AG09319 (cell line): ENCODE results near the gene RPRD1A.

Experiments used
- DNase-seq: peaks from one replicate; pipeline ENCODE4 v3.0.0-alpha.2; 2010; ENCODE audit warnings: low read depth; ENCODE audit errors: extremely low read depth
- CTCF ChIP-seq: IDR thresholded peaks from 2 replicates; pipeline ENCODE4 v1.5.1; 2011; ENCODE audit warnings: low read depth, mild to moderate bottlenecking, inconsistent platforms, low read length, moderate library complexity

Gene RPRD1A

GRCh38 chr18:36064027-36064808 lies 3.1 kb downstream of the RPRD1A start:
- TF ChIP-seq CTCF: no peak
- DNase-seq: no peak

DNA sequence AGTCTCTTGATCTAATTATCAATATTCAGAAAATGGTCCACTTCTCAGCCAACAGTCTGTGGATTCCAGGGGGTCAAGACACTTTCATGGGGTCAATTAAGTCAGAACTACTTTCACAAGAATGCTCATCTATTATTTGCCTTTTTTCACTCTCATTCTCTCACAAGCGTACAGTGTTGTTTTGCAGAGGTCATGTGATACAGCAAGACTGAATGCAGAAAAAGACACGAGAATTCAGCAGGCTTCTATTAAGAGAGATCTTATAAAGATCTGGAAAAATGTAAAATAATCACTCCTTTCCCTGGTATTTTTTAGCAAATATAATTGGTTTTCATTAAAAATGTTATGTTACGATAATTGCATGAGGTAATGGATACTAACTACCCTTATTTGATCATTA lies 8.7 kb downstream of the RPRD1A start:
- TF ChIP-seq CTCF: no peak
- no peak for DNase-seq

DNA sequence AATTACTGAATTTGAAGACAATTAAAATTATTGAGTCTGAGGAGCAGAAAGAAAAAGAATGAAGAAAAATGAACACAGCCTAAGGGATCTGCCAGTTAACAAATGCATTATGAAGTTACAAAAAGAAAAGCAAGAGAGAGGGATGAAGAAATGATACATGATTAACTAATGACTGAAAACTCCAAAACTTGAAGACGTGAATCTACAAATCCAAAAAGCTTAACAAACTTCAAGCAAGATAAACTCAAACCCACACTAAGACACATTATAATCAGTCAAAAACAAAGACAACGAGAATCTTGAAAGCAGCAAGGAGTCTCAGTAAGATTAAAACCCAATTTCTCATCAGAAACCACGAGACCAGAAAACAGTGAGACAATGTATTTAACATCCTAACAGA lies 15.6 kb downstream of the RPRD1A start:
- TF ChIP-seq CTCF: no peak
- DNase-seq: no peak

GRCh38 chr18:36050479-36050878 lies 16.9 kb downstream of the RPRD1A start:
- TF ChIP-seq CTCF: no peak
- no peak for DNase-seq

DNA sequence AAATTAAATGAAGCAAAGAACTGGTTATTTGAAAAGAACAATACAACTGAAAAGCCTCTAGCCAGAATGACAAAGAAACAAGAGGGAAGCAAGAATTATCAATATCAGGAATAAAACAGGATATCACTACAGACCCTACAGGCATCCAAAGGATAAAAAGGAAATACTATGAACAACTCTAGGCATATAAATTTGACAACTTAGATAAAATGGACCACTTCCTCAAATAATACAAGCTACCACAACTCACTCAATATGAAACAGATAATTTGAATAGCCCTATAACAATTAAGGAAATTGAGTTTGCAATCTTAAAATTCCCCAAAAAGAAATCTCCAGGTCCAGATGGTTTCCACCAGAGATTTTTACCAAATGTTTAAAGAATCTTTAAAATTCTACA lies 19.8 kb downstream of the RPRD1A start:
- DNase-seq: no peak
- no peak for TF ChIP-seq CTCF

DNA sequence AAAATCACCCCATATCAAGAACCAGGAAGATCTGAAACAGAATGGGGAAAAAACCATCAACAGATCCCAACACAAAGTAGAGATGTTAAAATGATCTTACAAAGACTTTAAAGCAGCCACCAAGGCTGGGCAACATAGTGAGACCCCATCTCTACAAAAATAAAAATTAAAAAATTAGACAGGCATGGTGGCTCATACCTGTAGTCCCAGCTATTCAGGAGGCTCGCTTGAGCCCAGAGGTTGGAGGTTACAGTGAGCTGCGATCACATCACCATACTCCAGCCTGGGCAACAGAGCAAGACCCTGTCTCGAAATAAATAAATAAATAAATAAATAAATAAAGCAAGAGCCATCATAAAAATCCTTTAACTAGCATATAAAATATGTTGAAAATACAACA lies 20.5 kb downstream of the RPRD1A start:
- TF ChIP-seq CTCF: no peak
- no peak for DNase-seq

DNA sequence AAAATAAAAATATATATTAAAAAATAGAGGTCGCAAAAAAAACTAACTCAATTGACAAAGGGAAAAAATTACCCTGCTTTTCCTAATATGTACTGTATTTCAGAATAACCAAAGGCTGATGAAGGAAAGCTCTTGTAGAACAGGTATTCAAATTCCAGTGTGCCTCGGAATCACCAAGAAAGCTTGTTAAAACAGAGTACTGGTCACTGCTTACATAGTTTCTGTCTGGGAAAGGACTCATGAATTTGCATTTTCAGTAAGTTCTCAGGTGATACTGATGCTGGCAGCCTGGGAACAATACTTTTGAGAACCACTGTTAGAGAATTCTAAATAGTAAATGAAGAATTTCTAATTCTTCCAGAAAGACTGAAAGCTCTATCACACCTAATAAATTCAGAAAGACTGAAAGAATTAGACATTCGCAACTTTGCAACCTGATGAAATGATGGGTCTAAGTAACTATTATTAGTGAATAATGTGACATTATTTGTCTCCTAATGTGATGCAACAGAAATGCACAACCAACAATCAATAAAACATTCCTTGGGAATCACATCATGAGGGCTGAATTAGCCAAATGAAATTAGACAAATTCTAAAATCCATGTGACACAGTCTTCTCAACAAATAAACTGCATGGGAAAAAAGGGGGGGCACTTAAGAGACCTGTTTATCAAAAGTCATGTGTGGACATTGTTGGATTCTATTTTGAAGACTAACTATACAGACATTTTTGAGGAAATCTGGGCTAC lies 21.9 kb downstream of the RPRD1A start:
- no peak for DNase-seq
- no peak for TF ChIP-seq CTCF
